HEK293 (cell line): ENCODE data around the gene ADD1.

Experiments
- ZNF530 ChIP-seq: fragments of 450-650 bp; formaldehyde crosslinking; IDR thresholded peaks from 2 replicates; pipeline ENCODE4 v1.5.1; 2016; ENCODE audit warnings: low read depth, missing biosample characterization, missing genetic modification characterization
- ZNF544 ChIP-seq: fragments of 450-650 bp; formaldehyde crosslinking; IDR thresholded peaks from 2 replicates; pipeline ENCODE4 v1.5.0; 2017; ENCODE audit warnings: missing biosample characterization, missing genetic modification characterization
- TF ChIP-seq, protein P1 (sequence below): fragments of 450-650 bp; formaldehyde crosslinking; IDR thresholded peaks from 2 replicates; pipeline ENCODE4 v1.5.1; 2016; ENCODE audit warnings: missing biosample characterization, missing genetic modification characterization
- TF ChIP-seq, protein P2 (sequence below): fragments of 450-650 bp; formaldehyde crosslinking; conservative IDR thresholded peaks from 2 replicates; pipeline ENCODE4 v1.5.1; 2016; ENCODE audit warnings: low read depth, missing biosample characterization, missing genetic modification characterization

DNA sequence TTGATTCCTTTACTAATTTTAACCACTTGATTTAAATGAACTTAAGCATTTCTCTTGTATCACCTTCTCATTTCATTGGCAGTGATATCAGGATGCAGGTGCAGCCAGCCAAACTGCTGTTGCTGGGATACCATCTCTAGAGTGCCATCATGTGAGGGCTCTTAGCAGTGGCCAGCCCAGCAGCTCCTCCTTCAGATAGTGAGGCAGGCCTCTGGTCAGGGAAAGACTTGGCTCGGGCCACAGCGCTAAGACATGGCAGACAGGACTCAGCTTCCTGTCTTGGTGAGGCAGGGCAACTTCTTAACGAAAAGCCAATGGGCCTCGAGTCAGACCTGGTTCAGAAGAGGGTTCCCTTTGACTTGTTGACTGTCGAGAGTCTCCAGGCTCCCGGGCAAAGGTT, 69.5 kb downstream of the ADD1 start:
- TF ChIP-seq, protein P1, sequence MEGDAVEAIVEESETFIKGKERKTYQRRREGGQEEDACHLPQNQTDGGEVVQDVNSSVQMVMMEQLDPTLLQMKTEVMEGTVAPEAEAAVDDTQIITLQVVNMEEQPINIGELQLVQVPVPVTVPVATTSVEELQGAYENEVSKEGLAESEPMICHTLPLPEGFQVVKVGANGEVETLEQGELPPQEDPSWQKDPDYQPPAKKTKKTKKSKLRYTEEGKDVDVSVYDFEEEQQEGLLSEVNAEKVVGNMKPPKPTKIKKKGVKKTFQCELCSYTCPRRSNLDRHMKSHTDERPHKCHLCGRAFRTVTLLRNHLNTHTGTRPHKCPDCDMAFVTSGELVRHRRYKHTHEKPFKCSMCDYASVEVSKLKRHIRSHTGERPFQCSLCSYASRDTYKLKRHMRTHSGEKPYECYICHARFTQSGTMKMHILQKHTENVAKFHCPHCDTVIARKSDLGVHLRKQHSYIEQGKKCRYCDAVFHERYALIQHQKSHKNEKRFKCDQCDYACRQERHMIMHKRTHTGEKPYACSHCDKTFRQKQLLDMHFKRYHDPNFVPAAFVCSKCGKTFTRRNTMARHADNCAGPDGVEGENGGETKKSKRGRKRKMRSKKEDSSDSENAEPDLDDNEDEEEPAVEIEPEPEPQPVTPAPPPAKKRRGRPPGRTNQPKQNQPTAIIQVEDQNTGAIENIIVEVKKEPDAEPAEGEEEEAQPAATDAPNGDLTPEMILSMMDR (tag by site-specific recombination) = no peak
- TF ChIP-seq ZNF530 = no peak
- TF ChIP-seq, protein P2, sequence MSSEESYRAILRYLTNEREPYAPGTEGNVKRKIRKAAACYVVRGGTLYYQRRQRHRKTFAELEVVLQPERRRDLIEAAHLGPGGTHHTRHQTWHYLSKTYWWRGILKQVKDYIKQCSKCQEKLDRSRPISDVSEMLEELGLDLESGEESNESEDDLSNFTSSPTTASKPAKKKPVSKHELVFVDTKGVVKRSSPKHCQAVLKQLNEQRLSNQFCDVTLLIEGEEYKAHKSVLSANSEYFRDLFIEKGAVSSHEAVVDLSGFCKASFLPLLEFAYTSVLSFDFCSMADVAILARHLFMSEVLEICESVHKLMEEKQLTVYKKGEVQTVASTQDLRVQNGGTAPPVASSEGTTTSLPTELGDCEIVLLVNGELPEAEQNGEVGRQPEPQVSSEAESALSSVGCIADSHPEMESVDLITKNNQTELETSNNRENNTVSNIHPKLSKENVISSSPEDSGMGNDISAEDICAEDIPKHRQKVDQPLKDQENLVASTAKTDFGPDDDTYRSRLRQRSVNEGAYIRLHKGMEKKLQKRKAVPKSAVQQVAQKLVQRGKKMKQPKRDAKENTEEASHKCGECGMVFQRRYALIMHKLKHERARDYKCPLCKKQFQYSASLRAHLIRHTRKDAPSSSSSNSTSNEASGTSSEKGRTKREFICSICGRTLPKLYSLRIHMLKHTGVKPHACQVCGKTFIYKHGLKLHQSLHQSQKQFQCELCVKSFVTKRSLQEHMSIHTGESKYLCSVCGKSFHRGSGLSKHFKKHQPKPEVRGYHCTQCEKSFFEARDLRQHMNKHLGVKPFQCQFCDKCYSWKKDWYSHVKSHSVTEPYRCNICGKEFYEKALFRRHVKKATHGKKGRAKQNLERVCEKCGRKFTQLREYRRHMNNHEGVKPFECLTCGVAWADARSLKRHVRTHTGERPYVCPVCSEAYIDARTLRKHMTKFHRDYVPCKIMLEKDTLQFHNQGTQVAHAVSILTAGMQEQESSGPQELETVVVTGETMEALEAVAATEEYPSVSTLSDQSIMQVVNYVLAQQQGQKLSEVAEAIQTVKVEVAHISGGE = no peak
- no peak for TF ChIP-seq ZNF544 (tag by site-specific recombination)
